PC-9 (cell line): Measurements from ENCODE around the gene VPS13D. TPM values are rescaled to one million over a fixed set of nuclear protein-coding genes. Genes with fewer than 3 reads are reported as not detected.

Experiments
- BruUV-seq: library from RNA; stranded (reverse); fragments of 400-500 nt; replicated peaks from 2 replicates; lab custom pipeline; 2021; lab: Mats Ljungman, UMichigan
- CTCF ChIA-PET: fragments of 300-600 bp; sonication (Branson Sonifier 250); formaldehyde crosslinking; loops from one replicate; lab custom pipeline; 2022; ENCODE audit warnings: antibody characterized with exemption; lab: Charles Lee
- POLR2A ChIA-PET: fragments of 300-600 bp; sonication (Branson Sonifier 250); formaldehyde crosslinking; loops from one replicate; lab custom pipeline; 2022; ENCODE audit warnings: antibody characterized with exemption; ENCODE audit not compliant: unreplicated experiment; lab: Charles Lee
- DNase-seq, 2 experiments: peaks; one replicate each; pipeline versions ENCODE4 v3.0.0 to v3.0.0-alpha.2; 2015 to 2022; ENCODE audit warnings: mixed read lengths in 1 of 2
- H2AFZ ChIP-seq: fragments of 200-600 bp; sonication (generic); 2 replicates; pipeline ENCODE4 v1.8.1; 2017; ENCODE audit warnings: antibody characterized with exemption
- H3F3A ChIP-seq: fragments of 200-600 bp; sonication (generic); 2 replicates; pipeline ENCODE4 v1.8.1; 2017; ENCODE audit warnings: antibody characterized with exemption, mild to moderate bottlenecking, low read depth; ENCODE audit not compliant: insufficient read depth
- H3K27ac ChIP-seq: fragments of 200-600 bp; sonication (generic); 2 replicates; pipeline ENCODE4 v1.6.1; 2016; ENCODE audit warnings: mixed run types
- H3K27me3 ChIP-seq: fragments of 200-600 bp; sonication (generic); 2 replicates; pipeline ENCODE4 v1.6.1; 2016; ENCODE audit warnings: low read depth, mixed run types; ENCODE audit not compliant: insufficient read depth
- H3K36me3 ChIP-seq: fragments of 200-600 bp; sonication (generic); 2 replicates; pipeline ENCODE4 v1.6.1; 2016; ENCODE audit warnings: low read depth, mixed run types
- H3K4me1 ChIP-seq: fragments of 200-600 bp; sonication (generic); replicated peaks from 2 replicates; pipeline ENCODE4 v1.6.1; 2016; ENCODE audit warnings: mixed run types; ENCODE audit not compliant: insufficient read depth
- H3K4me2 ChIP-seq: fragments of 200-600 bp; sonication (generic); 2 replicates; pipeline ENCODE4 v1.6.1; 2017; ENCODE audit warnings: mixed run types
- H3K4me3 ChIP-seq: fragments of 200-600 bp; sonication (generic); 2 replicates; pipeline ENCODE4 v1.6.1; 2016; ENCODE audit warnings: mixed run types
- H3K79me2 ChIP-seq: fragments of 200-600 bp; sonication (generic); 2 replicates; pipeline ENCODE4 v1.6.1; 2017; ENCODE audit warnings: low read depth, mixed run types
- H3K9me2 ChIP-seq: fragments of 200-600 bp; sonication (generic); 2 replicates; pipeline ENCODE4 v1.8.1; 2017; ENCODE audit warnings: mild to moderate bottlenecking; ENCODE audit not compliant: insufficient read depth
- H3K9me3 ChIP-seq: fragments of 200-600 bp; sonication (generic); 2 replicates; pipeline ENCODE4 v1.8.1; 2016; ENCODE audit warnings: low read depth; ENCODE audit not compliant: insufficient read depth
- H4K20me1 ChIP-seq: fragments of 200-600 bp; sonication (generic); 2 replicates; pipeline ENCODE4 v1.8.1; 2017; ENCODE audit not compliant: insufficient read depth
- CTCF ChIP-seq: fragments of 200-600 bp; sonication (generic); conservative IDR thresholded peaks from 2 replicates; pipeline ENCODE4 v1.6.1; 2017; ENCODE audit warnings: mixed run types, antibody characterized with exemption, mild to moderate bottlenecking, moderate library complexity
- EZH2 ChIP-seq: fragments of 200-600 bp; sonication (generic); IDR thresholded peaks from 2 replicates; pipeline ENCODE4 v1.8.0; 2017; ENCODE audit warnings: antibody characterized with exemption, low read depth
- intact Hi-C: fragments of 100-400 bp; cut with micrococcal nuclease; formaldehyde crosslinking; loops from one replicate; pipeline ENCODE4 v1.10.0; 2022; ENCODE audit not compliant: unreplicated experiment
- total RNA-seq: library from RNA; stranded (reverse); gene quantifications from 2 replicates; pipeline ENCODE4 v1.2.3, GENCODE V29; 2021

The VPS13D gene
- total RNA-seq, 1 experiment from 2014 or later = 36.2 TPM

GRCh38 chr1:12416101-12416500 lies 186.3 kb downstream of the VPS13D start:
- Histone ChIP-seq H2AFZ (no peak overlapping the region), H4K20me1 (no peaks in the 10 kb centered on the region), H3K4me1 (peaks cover 8% of the 10 kb centered on the region), H3K4me2 (no peak overlapping the region), H3K79me2 (no peaks in the 10 kb centered on the region), H3K4me3 (no peak overlapping the region), H3K36me3 (no peaks in the 10 kb centered on the region), H3K27ac (no peak overlapping the region), H3K27me3 (no peaks in the 10 kb centered on the region), H3F3A (peaks cover 3% of the 10 kb centered on the region; the same call in 1 of the 2 replicates), H3K9me3 (no peaks in the 10 kb centered on the region; the same call in 1 of the 2 replicates), H3K9me2 (no peaks in the 10 kb centered on the region)
- DNase-seq = no peak
- intact Hi-C loops = no loop called here
- BruUV-seq = no TSS peak
- TF ChIP-seq CTCF = no peak
- no peak for TF ChIP-seq EZH2
- CTCF ChIA-PET = no interaction called here
- POLR2A ChIA-PET = no interaction called here

GRCh38 chr1:12416744-12417143 lies 186.9 kb downstream of the VPS13D start:
- Histone ChIP-seq H4K20me1 (no peaks in the 10 kb centered on the region), H3K4me2 (no peak overlapping the region), H2AFZ (no peak overlapping the region), H3K79me2 (no peaks in the 10 kb centered on the region), H3F3A (peaks cover 3% of the 10 kb centered on the region; the same call in 1 of the 2 replicates), H3K36me3 (no peaks in the 10 kb centered on the region), H3K4me3 (no peak overlapping the region), H3K9me3 (no peaks in the 10 kb centered on the region; the same call in 1 of the 2 replicates), H3K9me2 (no peaks in the 10 kb centered on the region), H3K27ac (no peak overlapping the region), H3K4me1 (peaks cover 8% of the 10 kb centered on the region), H3K27me3 (no peaks in the 10 kb centered on the region)
- ChIA-PET CTCF (no interaction called here), POLR2A (no interaction called here)
- intact Hi-C loops = no loop called here
- no peak for DNase-seq
- no TSS peak for BruUV-seq
- no peak for TF ChIP-seq EZH2
- no peak for TF ChIP-seq CTCF

DNA sequence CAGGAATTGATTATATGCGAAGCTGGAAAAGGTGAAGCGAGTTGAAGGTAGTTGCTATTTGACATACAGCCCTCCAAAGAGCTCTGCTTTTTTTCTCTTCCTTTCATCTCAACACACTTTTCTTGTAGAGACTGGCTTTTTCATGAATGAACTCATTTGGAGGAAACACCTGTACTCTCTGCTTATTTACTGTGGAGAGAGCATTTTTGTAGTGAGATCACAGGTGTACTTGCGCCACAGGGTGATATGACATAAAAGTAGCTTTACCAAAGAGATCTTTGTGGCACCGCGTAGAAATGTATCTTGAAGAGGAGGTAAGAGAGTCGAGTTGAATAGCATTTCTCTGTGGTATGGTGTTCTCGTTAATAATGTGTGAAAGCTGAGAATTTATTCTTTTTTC lies 187.6 kb downstream of the VPS13D start:
- no peaks in the 10 kb centered on the region for H3K79me2 ChIP-seq
- no peaks in the 10 kb centered on the region for H4K20me1 ChIP-seq
- TF ChIP-seq CTCF (no peak), EZH2 (no peak)
- H3K27me3 ChIP-seq = no peaks in the 10 kb centered on the region
- H3K4me1 ChIP-seq = peaks cover 8% of the 10 kb centered on the region
- CTCF ChIA-PET = no interaction called here
- H2AFZ ChIP-seq = no peak overlapping the region
- POLR2A ChIA-PET = no interaction called here
- no peaks in the 10 kb centered on the region for H3K9me2 ChIP-seq
- no peak for DNase-seq
- H3K36me3 ChIP-seq = no peaks in the 10 kb centered on the region
- intact Hi-C loops = no loop called here
- no peak overlapping the region for H3K4me3 ChIP-seq
- no peaks in the 10 kb centered on the region; the same call in 1 of the 2 replicates for H3K9me3 ChIP-seq
- no TSS peak for BruUV-seq
- no peak overlapping the region for H3K27ac ChIP-seq
- H3K4me2 ChIP-seq = no peak overlapping the region
- peaks cover 6% of the 10 kb centered on the region; the same call in 1 of the 2 replicates for H3F3A ChIP-seq
